ENCODE data around the gene WDR35. TPM values are rescaled to one million over a fixed set of nuclear protein-coding genes. Genes with fewer than 3 reads are reported as not detected.
"Not testable (repeated sequence)": the region's sequence is repeated elsewhere in the genome, so short reads cannot be mapped to it uniquely, and the experiment has no call there.

WDR35 gene
- total RNA-seq, 1 donor from 2014 or later: 13.5 TPM

GRCh38 chr2:19881908-19882265, 108.0 kb downstream of the WDR35 start:
- Mint-ChIP-seq H3K4me3 (no peak overlapping the region), H3K9me3 (no peaks in the 10 kb centered on the region), H3K36me3 (no peaks in the 10 kb centered on the region), H3K27ac (no peak overlapping the region), H3K4me1 (no peaks in the 10 kb centered on the region), H3K27me3 (ENCODE audit: low read depth) (peaks cover 9% of the 10 kb centered on the region)
- TF ChIP-seq CTCF (IDR thresholded peaks at IDR 0.05; ENCODE audit: unreplicated experiment): no peak
- DNase-seq (ENCODE audit: low spot score in 2 of 2, unreplicated experiment in 2 of 2): peak in 1 of 2 experiments; percentile 14

- no peak for TF ChIP-seq CTCF (IDR thresholded peaks at IDR 0.05; ENCODE audit: unreplicated experiment)
- Mint-ChIP-seq H3K27me3 (ENCODE audit: low read depth) (peaks cover 9% of the 10 kb centered on the region), H3K4me1 (no peaks in the 10 kb centered on the region), H3K9me3 (no peaks in the 10 kb centered on the region), H3K36me3 (no peaks in the 10 kb centered on the region), H3K27ac (no peak overlapping the region), H3K4me3 (no peak overlapping the region)
- peak in 1 of 2 experiments; percentile 9 for DNase-seq (ENCODE audit: low spot score in 2 of 2, unreplicated experiment in 2 of 2)
Measured at GRCh38 chr2:19881221-19881907, 108.5 kb downstream of the WDR35 start.

- H3K36me3 Mint-ChIP-seq; DNase-seq (ENCODE audit: low spot score in 2 of 2, unreplicated experiment in 2 of 2); H3K27ac Mint-ChIP-seq; H3K4me3 Mint-ChIP-seq; H3K4me1 Mint-ChIP-seq; H3K27me3 Mint-ChIP-seq (ENCODE audit: low read depth); H3K9me3 Mint-ChIP-seq: not testable (repeated sequence)
Measured at GRCh38 chr2:19880191-19880590, 109.7 kb downstream of the WDR35 start.

- H3K4me1 Mint-ChIP-seq: no peaks in the 10 kb centered on the region
- no peak overlapping the region for H3K4me3 Mint-ChIP-seq
- H3K36me3 Mint-ChIP-seq: no peaks in the 10 kb centered on the region
- no peak for DNase-seq (ENCODE audit: low spot score in 2 of 2, unreplicated experiment in 2 of 2)
- TF ChIP-seq CTCF (IDR thresholded peaks at IDR 0.05; ENCODE audit: unreplicated experiment): no peak
- H3K27ac Mint-ChIP-seq: no peak overlapping the region
- no peaks in the 10 kb centered on the region for H3K9me3 Mint-ChIP-seq
- H3K27me3 Mint-ChIP-seq (ENCODE audit: low read depth): peaks cover 6% of the 10 kb centered on the region
Measured at GRCh38 chr2:19879120-19879519, 110.8 kb downstream of the WDR35 start.

- peak in 1 of 2 experiments; percentile 13 for DNase-seq (ENCODE audit: low spot score in 2 of 2, unreplicated experiment in 2 of 2)
- Mint-ChIP-seq H3K27ac (no peak overlapping the region), H3K9me3 (no peaks in the 10 kb centered on the region), H3K4me3 (no peak overlapping the region), H3K4me1 (no peaks in the 10 kb centered on the region), H3K27me3 (ENCODE audit: low read depth) (peaks cover 2% of the 10 kb centered on the region), H3K36me3 (no peaks in the 10 kb centered on the region)
- no peak for TF ChIP-seq CTCF (IDR thresholded peaks at IDR 0.05; ENCODE audit: unreplicated experiment)
Measured at GRCh38 chr2:19878268-19879046, 111.4 kb downstream of the WDR35 start.

- DNase-seq (ENCODE audit: low spot score in 2 of 2, unreplicated experiment in 2 of 2): no peak
- TF ChIP-seq CTCF (IDR thresholded peaks at IDR 0.05; ENCODE audit: unreplicated experiment): no peak
- Mint-ChIP-seq H3K36me3 (no peaks in the 10 kb centered on the region), H3K4me3 (no peak overlapping the region), H3K27ac (no peak overlapping the region), H3K4me1 (no peaks in the 10 kb centered on the region), H3K9me3 (no peaks in the 10 kb centered on the region), H3K27me3 (ENCODE audit: low read depth) (peaks cover 2% of the 10 kb centered on the region)
Measured at GRCh38 chr2:19876751-19877150, 113.2 kb downstream of the WDR35 start.
